Transverse colon (tissue), 4 donors: ENCODE data around the gene HDAC7. TPM values are rescaled to one million over a fixed set of nuclear protein-coding genes. Genes with fewer than 3 reads are reported as not detected.

Experiments used
- DNase-seq: peaks from one replicate; pipeline ENCODE4 v3.0.0-alpha.2; 2019
- H3K27ac ChIP-seq, 4 donors: fragments of 200-600 bp; sonication (generic); 2 replicates each; pipeline ENCODE4 v1.5.1; 2016 to 2018; ENCODE audit warnings: inconsistent platforms in 4 of 4
- H3K27me3 ChIP-seq: fragments of 200-600 bp; sonication (generic); 2 replicates; pipeline ENCODE4 v1.5.1; 2017; ENCODE audit warnings: inconsistent platforms
- H3K36me3 ChIP-seq, 4 donors: fragments of 200-600 bp; sonication (generic); 2 replicates each; pipeline ENCODE4 v1.5.1; 2017 to 2019; ENCODE audit warnings: inconsistent platforms in 4 of 4
- H3K4me1 ChIP-seq, 4 donors: fragments of 200-600 bp; sonication (generic); 2 replicates each; pipeline ENCODE4 v1.5.1; 2017 to 2020; ENCODE audit warnings: inconsistent platforms in 4 of 4
- H3K4me3 ChIP-seq, 4 donors: fragments of 200-600 bp; sonication (generic); 1 replicate in 1 of 4; 2 replicates in 3 of 4; pipeline versions ENCODE4 v1.5.1 to v1.6.1; 2017 to 2019; ENCODE audit warnings: inconsistent platforms in 4 of 4
- H3K9me3 ChIP-seq, 2 donors: fragments of 200-600 bp; sonication (generic); 2 replicates each; pipeline ENCODE4 v1.5.1; 2017 to 2019; ENCODE audit warnings: inconsistent platforms in 2 of 2
- EP300 ChIP-seq: sonication (generic); formaldehyde crosslinking; IDR thresholded peaks from one replicate; pipeline ENCODE4 v1.6.1; 2017; ENCODE audit warnings: antibody characterized with exemption, low read depth
- POLR2A ChIP-seq: fragments of 450-650 bp; IDR thresholded peaks from one replicate; pipeline ENCODE4 v1.6.1; 2016; ENCODE audit warnings: antibody characterized with exemption, mild to moderate bottlenecking, moderate library complexity
- POLR2AphosphoS5 ChIP-seq, 3 donors: sonication (generic); formaldehyde crosslinking; IDR thresholded peaks; one replicate each; pipeline ENCODE4 v1.6.1; 2016; ENCODE audit warnings: antibody characterized with exemption in 3 of 3
- WGBS, 2 donors: methylation state at CpG; one replicate each; pipeline ENCODE4 v1.1.5; 2018; ENCODE audit warnings: low coverage in 1 of 2; 5-methylcytosine and 5-hydroxymethylcytosine counted together
- in situ Hi-C, 4 donors: fragments of 200-750 bp; cut with MboI; loops; one replicate each; pipeline versions ENCODE4 v1.15.0 to v1.15.1; 2017; ENCODE audit warnings: low sequenced_read_pairs in 3 of 4, low pct_ligation_motif_present in 1 of 4, low pct_unique_long_range_greater_than_20kb in 1 of 4
- intact Hi-C: fragments of 100-400 bp; cut with DNase I; formaldehyde crosslinking; loops from one replicate; pipeline ENCODE4 v1.15.1; 2023; ENCODE audit warnings: low total_unique reads
- total RNA-seq, 4 donors: library from RNA; depleted of rRNA; stranded (reverse); fragments of >200 nt; gene quantifications; one replicate each; pipeline ENCODE4 v1.1.0, GENCODE V29; 2016
- TF ChIP-seq, protein P1 (sequence below), 5 experiments: fragments of 200-600 bp in 3 of 5; fragments of 450-650 bp in 2 of 5; sonication (generic) in 3 of 5; IDR thresholded peaks; 1 replicate in 2 of 5; 2 replicates in 3 of 5; pipeline ENCODE4 v1.5.1; 2016 to 2017; ENCODE audit warnings: antibody characterized with exemption in 5 of 5, inconsistent platforms in 3 of 5, mild to moderate bottlenecking in 2 of 5, moderate library complexity in 1 of 5

HDAC7 gene
- total RNA-seq, 4 donors from 2014 or later = 19.4 to 133 (median 28.3) TPM

DNA sequence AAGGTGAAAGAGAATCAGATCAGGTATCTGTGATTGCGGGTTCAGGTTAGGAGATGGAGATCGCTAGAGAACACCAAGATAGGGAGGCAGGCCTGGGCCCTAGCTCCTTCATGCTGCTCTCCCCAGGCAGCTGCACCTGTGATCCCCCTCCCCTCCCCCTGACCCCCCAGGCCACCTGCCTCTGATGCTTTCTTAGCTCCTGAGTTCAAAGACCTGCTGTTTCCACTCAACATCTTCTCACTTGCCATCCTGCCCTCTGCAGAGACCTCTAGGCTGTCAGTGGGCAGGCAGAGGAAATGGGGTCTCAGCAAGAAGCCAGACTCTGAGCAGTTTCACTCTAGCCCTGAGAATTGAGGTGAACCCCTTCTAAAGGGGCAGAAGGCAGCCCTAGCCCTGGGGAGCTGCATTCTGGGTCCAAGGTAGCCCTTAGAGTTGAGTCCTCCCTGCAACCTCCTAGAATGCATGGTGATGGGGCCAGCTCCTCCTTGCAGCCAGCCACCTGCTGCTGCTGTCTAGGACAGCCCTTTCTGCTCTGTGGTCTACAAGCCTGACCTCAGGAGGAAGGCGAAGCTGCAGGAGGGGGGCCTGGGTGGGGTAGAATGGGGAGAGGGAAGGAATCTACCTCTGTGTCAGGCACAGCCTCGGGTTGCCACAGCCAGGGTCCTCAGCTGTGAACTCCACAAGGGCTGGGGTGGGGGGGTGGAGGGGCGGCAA, 53.0 kb downstream of the HDAC7 start:
- in situ Hi-C loops = no loop called here
- Histone ChIP-seq H3K27ac (no peak overlapping the region), H3K4me3 (no peak overlapping the region), H3K4me1 (peaks cover 0 to 3% (median 1%) of the 10 kb centered on the region in 4 donors), H3K9me3 (no peaks in the 10 kb centered on the region), H3K27me3 (no peaks in the 10 kb centered on the region), H3K36me3 (no peaks in the 10 kb centered on the region)
- TF ChIP-seq, protein P1, sequence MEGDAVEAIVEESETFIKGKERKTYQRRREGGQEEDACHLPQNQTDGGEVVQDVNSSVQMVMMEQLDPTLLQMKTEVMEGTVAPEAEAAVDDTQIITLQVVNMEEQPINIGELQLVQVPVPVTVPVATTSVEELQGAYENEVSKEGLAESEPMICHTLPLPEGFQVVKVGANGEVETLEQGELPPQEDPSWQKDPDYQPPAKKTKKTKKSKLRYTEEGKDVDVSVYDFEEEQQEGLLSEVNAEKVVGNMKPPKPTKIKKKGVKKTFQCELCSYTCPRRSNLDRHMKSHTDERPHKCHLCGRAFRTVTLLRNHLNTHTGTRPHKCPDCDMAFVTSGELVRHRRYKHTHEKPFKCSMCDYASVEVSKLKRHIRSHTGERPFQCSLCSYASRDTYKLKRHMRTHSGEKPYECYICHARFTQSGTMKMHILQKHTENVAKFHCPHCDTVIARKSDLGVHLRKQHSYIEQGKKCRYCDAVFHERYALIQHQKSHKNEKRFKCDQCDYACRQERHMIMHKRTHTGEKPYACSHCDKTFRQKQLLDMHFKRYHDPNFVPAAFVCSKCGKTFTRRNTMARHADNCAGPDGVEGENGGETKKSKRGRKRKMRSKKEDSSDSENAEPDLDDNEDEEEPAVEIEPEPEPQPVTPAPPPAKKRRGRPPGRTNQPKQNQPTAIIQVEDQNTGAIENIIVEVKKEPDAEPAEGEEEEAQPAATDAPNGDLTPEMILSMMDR (IDR thresholded peaks at IDR 0.05) = no peak
- TF ChIP-seq EP300 (no peak), POLR2AphosphoS5 (IDR thresholded peaks at IDR 0.05) (no peak), POLR2A (no peak)
- WGBS, 2 donors = 56% methylated on average over 5 of the region's 5 CpGs; no CpG with 5 or more reads in 1 of the 2 donors
- intact Hi-C loops = no loop called here
- no peak for DNase-seq

DNA sequence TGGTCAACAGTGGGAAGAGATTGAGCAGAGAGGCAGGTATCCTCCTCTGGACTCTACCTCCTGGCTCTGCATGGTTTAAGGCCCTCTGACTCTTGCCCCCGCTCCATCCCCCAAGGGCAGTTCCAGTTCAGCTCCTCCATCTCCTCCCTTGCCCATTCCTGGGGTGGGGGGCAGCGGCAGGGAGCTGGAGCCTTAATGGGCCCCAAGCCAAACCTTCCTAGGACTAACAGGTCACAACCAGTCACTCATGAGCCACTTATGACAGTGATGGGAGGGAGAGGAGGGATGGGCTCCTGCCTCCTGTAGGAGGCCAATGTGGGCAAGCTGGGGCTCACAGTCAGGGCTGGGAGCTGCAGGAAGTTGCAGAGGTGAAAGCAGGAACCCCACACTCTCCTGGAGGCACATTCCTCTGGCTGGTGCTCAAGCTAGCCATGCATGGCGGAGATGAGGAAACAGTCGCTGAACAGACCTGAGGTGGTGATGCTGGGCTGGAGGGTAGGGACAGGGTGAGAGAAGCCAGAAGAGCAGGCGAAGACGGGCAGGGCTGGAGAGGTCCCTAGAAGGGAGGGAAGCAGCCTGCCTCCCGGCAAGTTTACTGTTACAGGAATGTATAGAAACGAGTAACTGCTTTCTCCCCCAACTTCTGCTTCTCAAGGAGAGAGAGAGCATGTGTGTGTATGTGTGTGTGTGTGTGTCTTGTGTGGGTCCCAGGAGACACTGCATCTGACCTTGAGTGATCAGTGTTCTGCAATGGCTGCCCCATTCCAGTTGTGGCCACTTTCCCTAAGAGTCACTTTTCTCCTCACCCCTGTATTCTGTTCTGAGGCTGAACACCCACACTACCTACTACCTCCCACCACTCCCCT, 56.0 kb downstream of the HDAC7 start:
- H3K9me3 ChIP-seq = no peaks in the 10 kb centered on the region
- DNase-seq = no peak
- WGBS, 2 donors = 69 to 80% methylated on average over 6 to 8 of the region's 8 CpGs
- H3K36me3 ChIP-seq = no peaks in the 10 kb centered on the region
- in situ Hi-C loops (no loop called here), intact Hi-C loops (no loop called here)
- no peaks in the 10 kb centered on the region for H3K27me3 ChIP-seq
- H3K4me1 ChIP-seq = peaks cover 0 to 9% (median 7%) of the 10 kb centered on the region in 4 donors
- no peak overlapping the region for H3K4me3 ChIP-seq
- no peak overlapping the region for H3K27ac ChIP-seq
- TF ChIP-seq EP300 (no peak), POLR2A (no peak), POLR2AphosphoS5 (IDR thresholded peaks at IDR 0.05) (no peak)
- TF ChIP-seq, protein P1 (IDR thresholded peaks at IDR 0.05) = no peak

DNA sequence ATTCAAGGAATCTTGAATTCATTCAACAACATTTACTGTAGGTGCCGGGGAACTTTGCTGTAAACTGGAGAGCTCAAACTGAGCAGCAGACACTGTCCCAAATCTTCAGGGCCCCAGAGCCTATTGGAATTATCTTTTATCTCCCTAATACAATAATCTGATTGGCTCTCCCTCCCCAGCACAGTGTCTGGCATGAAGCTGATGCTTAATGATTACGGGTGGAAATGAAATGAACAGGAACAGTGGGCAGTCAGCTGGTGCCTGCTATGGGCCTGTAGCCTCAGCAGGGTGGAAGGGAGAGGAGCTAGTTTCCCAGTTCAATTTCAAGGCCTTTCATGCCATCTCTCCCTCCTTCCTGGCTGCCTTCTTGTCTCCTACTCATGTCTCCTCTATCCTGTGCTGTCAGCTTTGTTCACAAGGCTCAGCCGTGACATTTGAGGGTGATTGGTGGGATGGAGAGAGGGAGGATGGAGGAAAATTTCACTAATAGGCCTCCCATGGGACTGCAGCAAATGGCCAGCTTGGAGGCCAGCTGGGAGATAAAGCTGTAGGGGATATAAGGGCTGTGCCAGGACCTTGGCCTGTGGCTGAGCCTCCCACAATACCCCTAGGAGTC, 56.7 kb downstream of the HDAC7 start:
- no peak for TF ChIP-seq EP300
- TF ChIP-seq POLR2A = no peak
- TF ChIP-seq, protein P1 (IDR thresholded peaks at IDR 0.05) = no peak
- TF ChIP-seq POLR2AphosphoS5 (IDR thresholded peaks at IDR 0.05) = no peak
- Histone ChIP-seq H3K27me3 (no peaks in the 10 kb centered on the region), H3K4me1 (peaks cover 6 to 17% (median 14%) of the 10 kb centered on the region in 4 donors), H3K36me3 (no peaks in the 10 kb centered on the region), H3K27ac (no peak overlapping the region), H3K9me3 (no peaks in the 10 kb centered on the region), H3K4me3 (no peak overlapping the region)
- 86 to 87% methylated on average over 2 to 3 of the region's 3 CpGs for WGBS, 2 donors
- in situ Hi-C loops (no loop called here), intact Hi-C loops (no loop called here)
- no peak for DNase-seq
